NCI-H345 treated with DMSO at 0.1 percent for 48 hours (cell line): ENCODE data around the gene CAMSAP3.

Source experiments
- DNase-seq: peaks from one replicate; lab custom pipeline; 2025; ENCODE audit not compliant: unreplicated experiment; lab: John Stamatoyannopoulos, UW

The CAMSAP3 gene, protein sequence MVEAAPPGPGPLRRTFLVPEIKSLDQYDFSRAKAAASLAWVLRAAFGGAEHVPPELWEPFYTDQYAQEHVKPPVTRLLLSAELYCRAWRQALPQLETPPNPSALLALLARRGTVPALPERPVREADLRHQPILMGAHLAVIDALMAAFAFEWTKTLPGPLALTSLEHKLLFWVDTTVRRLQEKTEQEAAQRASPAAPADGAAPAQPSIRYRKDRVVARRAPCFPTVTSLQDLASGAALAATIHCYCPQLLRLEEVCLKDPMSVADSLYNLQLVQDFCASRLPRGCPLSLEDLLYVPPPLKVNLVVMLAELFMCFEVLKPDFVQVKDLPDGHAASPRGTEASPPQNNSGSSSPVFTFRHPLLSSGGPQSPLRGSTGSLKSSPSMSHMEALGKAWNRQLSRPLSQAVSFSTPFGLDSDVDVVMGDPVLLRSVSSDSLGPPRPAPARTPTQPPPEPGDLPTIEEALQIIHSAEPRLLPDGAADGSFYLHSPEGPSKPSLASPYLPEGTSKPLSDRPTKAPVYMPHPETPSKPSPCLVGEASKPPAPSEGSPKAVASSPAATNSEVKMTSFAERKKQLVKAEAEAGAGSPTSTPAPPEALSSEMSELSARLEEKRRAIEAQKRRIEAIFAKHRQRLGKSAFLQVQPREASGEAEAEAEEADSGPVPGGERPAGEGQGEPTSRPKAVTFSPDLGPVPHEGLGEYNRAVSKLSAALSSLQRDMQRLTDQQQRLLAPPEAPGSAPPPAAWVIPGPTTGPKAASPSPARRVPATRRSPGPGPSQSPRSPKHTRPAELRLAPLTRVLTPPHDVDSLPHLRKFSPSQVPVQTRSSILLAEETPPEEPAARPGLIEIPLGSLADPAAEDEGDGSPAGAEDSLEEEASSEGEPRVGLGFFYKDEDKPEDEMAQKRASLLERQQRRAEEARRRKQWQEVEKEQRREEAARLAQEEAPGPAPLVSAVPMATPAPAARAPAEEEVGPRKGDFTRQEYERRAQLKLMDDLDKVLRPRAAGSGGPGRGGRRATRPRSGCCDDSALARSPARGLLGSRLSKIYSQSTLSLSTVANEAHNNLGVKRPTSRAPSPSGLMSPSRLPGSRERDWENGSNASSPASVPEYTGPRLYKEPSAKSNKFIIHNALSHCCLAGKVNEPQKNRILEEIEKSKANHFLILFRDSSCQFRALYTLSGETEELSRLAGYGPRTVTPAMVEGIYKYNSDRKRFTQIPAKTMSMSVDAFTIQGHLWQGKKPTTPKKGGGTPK

GRCh38 chr19:7595466-7596133 lies at the start of gene CAMSAP3:
Gene CAMSAP3 (plus strand): TSS chr19:7595863. CDS start chr19:7596003, 140 bp downstream.
- DNase-seq, result peak; percentile 78

- DNase-seq, result no peak
Observed at GRCh38 chr19:7545904-7546303, 49.8 kb upstream of the CAMSAP3 start.

GRCh38 chr19:7547159-7547558 lies 48.5 kb upstream of the CAMSAP3 start:
- DNase-seq, result no peak

GRCh38 chr19:7549429-7550148 lies 46.1 kb upstream of the CAMSAP3 start:
- no peak for DNase-seq

- DNase-seq, result no peak
Observed at GRCh38 chr19:7550169-7550770, 45.4 kb upstream of the CAMSAP3 start.

GRCh38 chr19:7550987-7551761 lies 44.5 kb upstream of the CAMSAP3 start:
- DNase-seq, result no peak

DNA sequence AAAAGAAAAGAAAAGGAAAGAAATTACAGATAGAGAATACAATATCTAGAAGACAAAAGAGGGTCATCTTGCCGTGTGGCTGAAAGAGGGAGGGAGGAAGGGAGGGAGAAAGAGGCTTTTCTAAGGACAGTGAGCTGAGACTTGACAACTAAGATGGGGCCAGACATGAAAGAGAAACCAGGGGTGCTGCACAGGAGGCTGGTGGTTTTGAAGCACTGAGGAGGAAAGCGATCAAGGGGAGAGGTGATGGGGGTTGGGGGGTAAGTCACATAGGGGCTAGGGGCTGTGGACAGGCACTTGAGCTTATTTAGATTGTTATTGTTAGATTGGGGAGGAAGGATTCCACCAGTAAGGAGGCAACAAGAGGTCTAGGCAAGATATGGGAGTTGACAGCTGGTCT lies 42.9 kb upstream of the CAMSAP3 start:
- no peak for DNase-seq

DNA sequence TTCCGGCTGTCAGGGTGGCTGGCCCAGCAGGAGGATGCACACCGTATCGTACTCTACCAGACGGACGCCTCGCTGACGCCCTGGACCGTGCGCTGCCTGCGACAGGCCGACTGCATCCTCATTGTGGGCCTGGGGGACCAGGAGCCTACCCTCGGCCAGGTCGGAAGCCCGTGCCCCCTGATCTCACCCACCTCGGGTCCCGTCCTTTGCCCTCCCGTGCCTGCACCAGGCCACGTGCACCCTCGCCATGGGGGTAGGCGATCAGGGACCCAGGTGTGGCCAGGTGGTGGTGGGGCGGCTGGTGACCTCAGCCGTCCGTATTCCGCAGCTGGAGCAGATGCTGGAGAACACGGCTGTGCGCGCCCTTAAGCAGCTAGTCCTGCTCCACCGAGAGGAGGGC lies 41.1 kb upstream of the CAMSAP3 start:
- no peak for DNase-seq

DNA sequence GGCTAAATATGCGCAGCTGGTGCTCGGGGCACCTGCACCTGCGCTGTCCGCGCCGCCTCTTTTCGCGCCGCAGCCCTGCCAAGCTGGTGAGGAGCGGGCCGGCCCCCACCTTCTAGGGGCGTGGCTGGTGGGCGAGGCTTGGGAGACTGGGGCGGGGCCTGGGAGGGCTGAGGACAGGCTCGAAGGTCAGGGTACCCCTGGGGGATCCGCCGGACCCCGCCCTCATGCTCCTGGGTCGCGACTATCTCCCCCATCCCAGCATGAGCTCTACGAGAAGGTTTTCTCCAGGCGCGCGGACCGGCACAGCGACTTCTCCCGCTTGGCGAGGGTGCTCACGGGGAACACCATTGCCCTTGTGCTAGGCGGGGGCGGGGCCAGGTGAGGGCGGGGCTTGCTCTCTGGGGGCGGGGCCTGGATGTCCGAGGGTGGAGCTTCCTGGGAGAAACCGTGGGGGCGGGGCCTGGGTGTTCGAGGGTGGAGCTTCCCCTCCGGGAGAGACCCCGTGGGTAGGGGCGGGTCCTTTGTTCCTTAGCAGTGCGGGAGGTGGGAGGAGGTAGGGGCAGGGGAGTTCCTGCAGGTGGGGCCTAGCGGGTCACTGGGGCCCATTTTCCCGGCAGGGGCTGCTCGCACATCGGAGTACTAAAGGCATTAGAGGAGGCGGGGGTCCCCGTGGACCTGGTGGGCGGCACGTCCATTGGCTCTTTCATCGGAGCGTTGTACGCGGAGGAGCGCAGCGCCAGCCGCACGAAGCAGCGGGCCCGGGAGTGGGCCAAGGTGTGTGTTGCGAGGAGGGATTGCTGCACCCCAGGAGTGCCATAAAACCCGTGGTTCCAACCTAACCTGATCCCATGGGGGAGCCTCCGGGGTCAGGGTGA lies 40.4 kb upstream of the CAMSAP3 start:
- DNase-seq, result no peak

GRCh38 chr19:7556696-7557315 lies 38.9 kb upstream of the CAMSAP3 start:
- no peak for DNase-seq

DNA sequence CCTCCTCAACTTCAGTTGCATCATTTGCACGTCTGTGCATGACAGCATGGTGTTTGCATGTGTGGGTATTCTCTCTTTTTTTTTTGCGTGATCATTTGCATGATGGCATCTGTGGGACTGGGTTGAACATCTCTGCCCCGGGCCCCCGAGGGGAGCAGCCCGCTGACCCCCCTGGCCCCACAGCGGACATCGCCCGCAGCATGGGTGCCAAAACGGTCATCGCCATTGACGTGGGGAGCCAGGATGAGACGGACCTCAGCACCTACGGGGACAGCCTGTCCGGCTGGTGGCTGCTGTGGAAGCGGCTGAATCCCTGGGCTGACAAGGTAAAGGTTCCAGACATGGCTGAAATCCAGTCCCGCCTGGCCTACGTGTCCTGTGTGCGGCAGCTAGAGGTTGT lies 37.0 kb upstream of the CAMSAP3 start:
- no peak for DNase-seq

- DNase-seq, result no peak
Observed at GRCh38 chr19:7559102-7559501, 36.6 kb upstream of the CAMSAP3 start.

DNA sequence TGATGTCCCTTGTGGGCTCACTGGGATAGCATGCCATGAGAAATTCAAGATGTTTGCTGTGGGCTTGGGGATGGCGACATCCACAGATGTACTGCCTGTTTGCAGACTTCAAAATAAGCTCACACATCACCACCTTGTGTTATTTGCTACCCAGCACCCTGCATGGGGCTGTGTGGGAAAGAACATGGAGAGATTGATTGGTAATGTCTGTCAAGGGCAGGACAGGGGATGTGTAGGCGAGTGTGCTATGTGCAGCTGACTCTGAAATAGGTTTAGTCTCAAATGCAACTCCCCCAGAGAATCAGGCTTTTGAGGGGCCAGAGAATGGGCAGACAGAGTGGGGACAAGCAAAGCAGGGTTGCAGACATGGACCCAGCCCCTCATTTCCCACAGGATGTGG lies 35.4 kb upstream of the CAMSAP3 start:
- no peak for DNase-seq

DNA sequence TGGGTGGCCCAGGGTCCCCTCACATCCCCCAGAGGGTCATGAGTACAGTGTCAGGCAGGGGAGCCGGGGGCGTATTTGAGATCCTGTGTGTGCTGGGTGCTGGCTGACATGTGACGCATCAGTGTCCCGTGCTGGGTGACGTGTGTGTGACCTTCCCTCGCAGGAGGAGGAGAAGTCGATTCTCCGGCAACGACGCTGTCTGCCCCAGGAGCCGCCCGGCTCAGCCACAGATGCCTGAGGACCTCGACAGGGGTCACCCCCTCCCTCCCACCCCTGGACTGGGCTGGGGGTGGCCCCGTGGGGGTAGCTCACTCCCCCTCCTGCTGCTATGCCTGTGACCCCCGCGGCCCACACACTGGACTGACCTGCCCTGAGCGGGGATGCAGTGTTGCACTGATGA lies 34.3 kb upstream of the CAMSAP3 start:
- no peak for DNase-seq

- no peak for DNase-seq
Observed at GRCh38 chr19:7562646-7563393, 32.8 kb upstream of the CAMSAP3 start.

DNA sequence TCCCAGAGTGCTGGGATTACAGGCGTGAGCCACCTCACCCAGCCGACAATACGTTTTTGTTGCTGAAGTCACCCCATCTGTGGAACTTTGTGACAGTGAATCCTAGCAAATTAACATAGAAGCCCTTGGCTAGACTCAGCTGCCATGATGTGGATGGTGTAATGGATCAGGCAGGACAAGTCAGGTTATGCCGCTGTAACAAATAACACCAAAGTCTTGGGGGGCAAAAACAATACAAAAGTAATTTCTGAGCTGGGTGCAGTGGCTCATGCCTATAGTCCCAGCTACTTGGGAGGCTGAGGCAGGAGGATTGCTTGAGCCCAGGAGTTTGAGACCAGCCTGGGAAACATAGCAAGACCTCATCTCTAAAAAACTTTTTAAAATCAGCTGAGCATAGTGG lies 30.8 kb upstream of the CAMSAP3 start:
- no peak for DNase-seq

- DNase-seq, result no peak
Observed at GRCh38 chr19:7565332-7565731, 30.3 kb upstream of the CAMSAP3 start.
